ENCODE measurements around the gene ABCA9.
"Not testable (repeated sequence)": the region's sequence is repeated elsewhere in the genome, so short reads cannot be mapped to it uniquely, and the experiment has no call there.

The ABCA9 gene

GRCh38 chr17:69060822-69061221 lies at the start of gene ABCA9:
ABCA9 (minus strand) TSS chr17:69060927; CDS start chr17:69051126, 9,801 bp downstream.
- DNase-seq: no peak

DNA sequence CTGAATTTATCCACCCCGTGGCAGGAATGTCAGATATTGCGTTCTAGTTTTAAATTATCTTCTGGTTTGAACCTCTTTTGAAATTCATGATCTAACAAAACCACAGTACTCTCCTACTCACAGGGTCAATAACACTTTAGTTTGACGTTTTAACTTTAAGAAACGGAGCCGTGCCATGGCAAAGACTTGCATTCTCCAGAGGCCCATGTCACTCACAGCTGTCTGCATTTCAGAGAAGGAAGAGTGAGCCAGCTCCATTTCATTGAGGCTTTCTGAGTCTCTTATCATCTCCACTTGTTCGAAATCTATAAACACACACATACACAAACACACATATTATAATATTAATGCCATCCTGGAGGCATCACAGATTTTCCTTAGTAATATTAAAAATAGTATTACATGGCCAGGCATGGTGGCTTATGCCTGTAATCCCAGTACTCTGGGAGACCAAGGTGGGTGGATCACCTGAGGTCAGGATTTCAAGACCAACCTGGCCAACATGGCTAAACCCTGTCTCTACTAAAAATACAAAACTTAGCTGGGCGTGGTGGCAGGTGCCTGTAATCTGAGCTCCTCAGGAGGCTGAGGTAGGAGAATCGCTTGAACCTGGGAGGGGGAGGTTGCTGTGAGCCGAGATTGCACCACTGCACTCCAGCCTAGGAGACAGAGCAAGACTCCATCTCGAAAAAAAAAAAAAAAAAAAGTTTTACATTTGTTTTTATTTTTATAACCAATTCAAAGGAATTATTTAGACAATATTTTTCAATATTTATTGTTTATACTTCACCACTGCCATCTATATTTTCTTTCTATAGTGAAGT lies 45.4 kb upstream of the ABCA9 start:
- DNase-seq: no peak

GRCh38 chr17:69103557-69104233 lies 43.0 kb upstream of the ABCA9 start:
- no peak for DNase-seq

DNA sequence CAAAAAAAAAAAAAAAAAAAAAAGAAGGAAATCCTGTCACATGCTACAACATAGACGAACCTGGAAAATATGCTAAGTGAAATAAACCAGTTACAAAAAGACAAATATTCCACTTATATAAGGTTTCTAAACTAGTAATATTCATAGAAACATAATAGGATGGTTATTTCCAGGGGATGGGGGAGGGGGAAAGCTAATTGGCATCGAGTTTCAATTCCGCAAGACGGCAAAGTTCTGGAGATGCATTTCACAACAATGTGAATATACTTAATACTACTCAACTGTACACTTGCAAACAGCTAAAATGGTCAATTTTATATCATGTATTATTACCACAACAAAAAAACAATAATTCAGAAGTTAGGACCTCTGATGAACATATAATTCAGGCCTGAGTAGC lies 37.9 kb upstream of the ABCA9 start:
- DNase-seq: no peak

- no peak for DNase-seq
These were observed 35.8 kb upstream of the ABCA9 start for GRCh38 chr17:69096541-69096940.

DNA sequence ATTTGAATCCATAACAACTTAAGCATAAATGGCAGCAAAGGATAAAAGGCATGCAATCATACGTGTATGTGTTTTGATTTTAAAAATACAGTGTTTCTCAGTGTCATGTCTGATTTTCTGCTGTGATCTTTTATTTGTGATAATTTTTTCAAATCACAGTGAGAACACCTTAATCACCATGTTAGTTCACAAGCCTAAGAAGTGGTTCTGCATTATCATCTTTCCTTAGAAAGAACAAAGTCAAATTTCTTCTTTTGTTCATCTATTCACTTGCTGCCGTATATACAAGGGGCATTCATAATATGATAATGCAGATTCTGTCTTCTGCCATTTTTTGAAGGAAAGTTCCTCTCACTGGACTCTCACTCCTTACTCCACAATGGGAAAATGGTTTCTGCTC lies 33.3 kb upstream of the ABCA9 start:
- DNase-seq: no peak

- DNase-seq: no peak
These were observed 32.6 kb upstream of the ABCA9 start for GRCh38 chr17:69093279-69093789.

DNA sequence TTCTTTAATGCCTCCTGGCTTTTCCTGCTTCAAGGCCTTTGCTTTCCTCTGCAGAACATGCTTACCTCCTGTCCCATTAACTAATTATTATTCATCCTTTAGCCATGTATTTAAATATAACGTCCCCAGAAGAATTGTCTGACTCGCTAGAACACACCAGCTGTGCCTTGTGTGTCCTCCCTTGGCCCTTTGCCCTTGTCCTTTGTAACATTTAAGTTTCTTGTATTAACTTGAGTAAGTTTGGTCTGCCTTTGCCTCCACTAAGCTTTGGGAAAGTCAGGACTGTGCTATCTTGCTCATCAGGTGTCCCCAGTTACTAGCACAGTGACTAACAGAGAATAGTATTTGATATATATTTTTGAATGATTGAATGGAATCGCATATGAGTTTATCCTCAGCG lies 29.6 kb upstream of the ABCA9 start:
- no peak for DNase-seq

- DNase-seq: no peak
These were observed 28.0 kb upstream of the ABCA9 start for GRCh38 chr17:69088643-69089200.

- no peak for DNase-seq
These were observed 25.9 kb upstream of the ABCA9 start for GRCh38 chr17:69086641-69087040.

- no peak for DNase-seq
These were observed 24.2 kb upstream of the ABCA9 start for GRCh38 chr17:69084911-69085310.

GRCh38 chr17:69082696-69083095 lies 22.0 kb upstream of the ABCA9 start:
- DNase-seq: no peak

DNA sequence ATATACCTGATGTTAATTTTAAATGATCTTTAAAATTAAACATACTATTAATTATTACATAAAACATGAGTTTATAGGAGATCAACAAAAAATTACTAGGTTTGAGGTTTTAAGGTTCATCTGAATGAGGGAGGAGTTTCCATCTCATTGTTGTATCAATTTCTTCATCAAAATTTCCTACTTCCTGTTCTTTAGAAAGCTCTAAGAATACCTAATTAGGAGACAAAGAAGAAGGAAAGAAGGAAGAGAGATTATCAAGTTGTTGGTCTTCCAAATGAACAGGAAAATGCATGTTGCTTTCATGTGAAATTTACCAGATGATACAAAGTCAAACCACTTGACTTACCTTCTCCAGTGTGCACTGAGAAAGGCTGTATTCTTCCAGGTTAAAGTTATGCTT lies 18.1 kb upstream of the ABCA9 start:
- no peak for DNase-seq

DNA sequence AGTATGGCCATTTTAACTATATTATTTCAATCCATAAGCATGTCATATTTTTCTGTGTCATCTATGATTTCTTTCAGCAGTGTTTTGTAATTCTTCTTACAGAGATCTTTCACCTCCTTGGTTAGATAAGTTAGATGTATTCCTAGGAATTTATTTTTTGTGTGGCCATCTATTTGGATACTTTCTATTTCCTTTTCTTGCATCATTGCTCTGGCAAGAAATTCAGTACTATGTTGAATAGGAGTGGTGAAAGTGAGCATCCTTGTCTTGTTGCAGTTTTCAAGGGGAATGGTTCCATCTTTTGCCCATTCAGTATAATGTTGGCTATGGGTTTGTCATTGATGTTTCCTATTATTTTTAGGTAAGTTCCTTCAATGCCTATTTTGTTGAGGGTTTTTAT lies 15.1 kb upstream of the ABCA9 start:
- no peak for DNase-seq

DNA sequence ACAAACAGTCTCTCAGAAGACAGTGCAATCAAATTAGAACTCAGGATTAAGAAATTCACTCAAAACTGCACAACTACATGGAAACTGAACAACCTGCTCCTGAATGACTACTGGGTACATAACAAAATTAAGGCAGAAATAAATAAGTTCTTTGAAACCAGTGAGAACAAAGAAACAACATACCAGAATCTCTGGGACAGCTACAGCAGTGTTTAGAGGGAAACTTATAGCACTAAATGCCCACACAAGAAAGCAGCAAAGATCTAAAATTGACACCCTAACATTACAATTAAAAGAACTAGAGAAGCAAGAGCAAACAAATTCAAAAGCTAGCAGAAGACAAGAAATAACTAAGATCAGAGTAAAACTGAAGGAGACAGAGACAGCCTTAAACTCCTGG lies 12.7 kb upstream of the ABCA9 start:
- not testable (repeated sequence) for DNase-seq

GRCh38 chr17:69072803-69073256 lies 12.1 kb upstream of the ABCA9 start:
- not testable (repeated sequence) for DNase-seq

- DNase-seq: not testable (repeated sequence)
These were observed 10.5 kb upstream of the ABCA9 start for GRCh38 chr17:69071233-69071586.

DNA sequence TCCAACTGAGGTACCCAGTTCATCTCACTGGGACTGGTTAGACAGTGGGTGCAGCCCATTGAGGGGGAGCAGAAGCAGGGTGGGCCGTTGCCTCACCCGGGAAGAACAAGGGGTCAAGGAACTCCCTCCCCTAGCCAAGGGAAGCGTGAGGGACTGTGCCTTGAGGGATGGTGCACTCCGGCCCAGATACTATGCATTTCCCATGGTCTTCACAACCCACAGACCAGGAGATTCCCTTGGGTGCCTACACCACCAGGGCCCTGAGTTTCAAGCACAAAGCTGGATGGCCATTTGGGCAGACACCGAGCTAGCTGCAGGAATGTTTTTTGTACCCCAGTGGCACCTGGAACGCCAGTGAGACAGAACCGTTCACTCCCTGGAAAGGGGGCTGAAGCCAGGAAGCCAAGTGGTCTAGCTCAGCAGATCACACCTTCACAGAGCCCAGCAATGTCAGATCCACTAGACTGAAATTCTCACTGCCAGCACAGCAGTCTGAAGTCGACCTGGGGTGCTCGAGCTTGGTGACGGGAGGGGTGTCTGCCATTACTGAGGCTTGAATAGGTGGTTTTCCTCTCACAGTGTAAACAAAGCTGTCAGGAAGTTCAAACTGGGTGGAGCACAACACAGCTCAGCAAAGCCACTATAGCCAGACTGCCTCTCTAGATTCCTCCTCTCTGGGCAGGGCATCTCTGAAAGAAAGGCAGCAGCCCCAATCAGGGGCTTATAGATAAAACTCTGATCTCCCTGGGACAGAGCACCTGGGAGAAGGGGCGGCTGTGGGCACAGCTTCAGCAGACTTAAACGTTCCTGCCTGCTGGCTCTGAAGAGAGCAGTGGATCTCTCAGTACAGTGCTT lies 9.9 kb upstream of the ABCA9 start:
- not testable (repeated sequence) for DNase-seq

GRCh38 chr17:69069226-69069750 lies 8.6 kb upstream of the ABCA9 start:
- DNase-seq: no peak

GRCh38 chr17:69067274-69068047 lies 6.7 kb upstream of the ABCA9 start:
- DNase-seq: no peak

GRCh38 chr17:69066482-69066881 lies 5.8 kb upstream of the ABCA9 start:
- no peak for DNase-seq

DNA sequence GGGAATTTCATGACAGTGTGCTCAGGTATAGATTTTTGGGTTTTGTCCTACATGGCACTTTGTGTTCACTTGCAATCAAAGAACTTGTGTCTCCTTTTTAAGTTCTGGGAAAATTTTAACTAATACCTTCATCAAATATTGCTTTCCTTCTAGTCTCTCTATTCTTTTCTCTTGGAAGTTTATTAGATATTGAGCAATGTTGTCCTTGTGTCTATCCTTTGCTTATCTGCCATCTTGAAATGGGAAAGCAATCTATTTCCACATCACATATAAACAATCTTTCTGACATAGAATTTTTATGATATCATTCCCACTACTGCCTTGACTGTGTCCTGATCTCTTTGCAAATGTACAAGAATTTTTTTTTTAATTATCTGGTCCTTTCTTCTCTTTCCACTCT lies 4.4 kb upstream of the ABCA9 start:
- no peak for DNase-seq
